Retinal pigment epithelial cell (primary cell): ENCODE results near the gene ZFHX2.

ENCODE experiments used
- DNase-seq: peaks from one replicate; pipeline ENCODE4 v3.0.0-alpha.2; 2010; ENCODE audit warnings: low read depth
- H3K4me3 ChIP-seq: 2 replicates; pipeline ENCODE4 v1.5.1; 2011; ENCODE audit warnings: mild to moderate bottlenecking, low read length, control low read depth, moderate library complexity
- CTCF ChIP-seq: conservative IDR thresholded peaks from 2 replicates; pipeline ENCODE4 v1.5.1; 2011; ENCODE audit warnings: low read depth, low read length, control low read depth, inconsistent platforms

ZFHX2 gene

GRCh38 chr14:23557521-23557920 is 6.0 kb upstream of the ZFHX2 start:
- H3K4me3 ChIP-seq, result no peak overlapping the region
- DNase-seq, result no peak
- no peak for TF ChIP-seq CTCF

- H3K4me3 ChIP-seq, result peak overlapping the region; percentile 89
- TF ChIP-seq CTCF, result no peak
- no peak for DNase-seq
These were observed 5.3 kb upstream of the ZFHX2 start for GRCh38 chr14:23556700-23557440.

GRCh38 chr14:23555882-23556699 is 4.5 kb upstream of the ZFHX2 start, which contains the start of gene THTPA:
THTPA (plus strand) TSS chr14:23556271; CDS start chr14:23556758, 487 bp downstream.
- TF ChIP-seq CTCF, result no peak
- DNase-seq, result peak; percentile 56
- H3K4me3 ChIP-seq, result peak within 1 kb of the TSS; percentile 89

GRCh38 chr14:23555533-23555881 is 3.9 kb upstream of the ZFHX2 start:
- H3K4me3 ChIP-seq, result peak overlapping the region; percentile 89
- TF ChIP-seq CTCF, result no peak
- no peak for DNase-seq

GRCh38 chr14:23550812-23551265 is 726 bp downstream of the ZFHX2 start:
- TF ChIP-seq CTCF, result no peak
- peak overlapping the region; percentile 86 for H3K4me3 ChIP-seq
- no peak for DNase-seq

- H3K4me3 ChIP-seq, result peak overlapping the region; percentile 86
- TF ChIP-seq CTCF, result no peak
- DNase-seq, result no peak
These were observed 1.3 kb downstream of the ZFHX2 start for GRCh38 chr14:23550131-23550811.
